ENCODE results near the gene ZNF625.

ZNF625 gene

GRCh38 chr19:12166626-12167025 lies 10.1 kb upstream of the ZNF625 start:
- H4K20me1 ChIP-seq (ENCODE audit: insufficient read depth), result no peaks in the 10 kb centered on the region
- H3K27me3 ChIP-seq (ENCODE audit: insufficient read depth, low read depth), result no peaks in the 10 kb centered on the region
- peaks cover 40% of the 10 kb centered on the region for H3K79me2 ChIP-seq (ENCODE audit: insufficient read depth, low read depth)
- H3K4me3 ChIP-seq (IDR thresholded peaks at IDR 0.05; ENCODE audit: insufficient read depth, low read depth, low read length), result no peak overlapping the region
- peaks cover 6% of the 10 kb centered on the region for H3K4me1 ChIP-seq (ENCODE audit: low read depth, poor library complexity, severe bottlenecking)
- no peak overlapping the region for H3K27ac ChIP-seq
- no peak overlapping the region for H3K4me2 ChIP-seq
- TF ChIP-seq CTCF (conservative IDR thresholded peaks at IDR 0.05; ENCODE audit: low read depth, low read length), result no peak
- H3K9ac ChIP-seq, result no peak overlapping the region
- H2AFZ ChIP-seq (ENCODE audit: low read depth), result no peak overlapping the region
- no peaks in the 10 kb centered on the region for H3K36me3 ChIP-seq (ENCODE audit: insufficient read depth)

GRCh38 chr19:12163826-12164225 lies 7.3 kb upstream of the ZNF625 start:
- no peaks in the 10 kb centered on the region for H4K20me1 ChIP-seq (ENCODE audit: insufficient read depth)
- peaks cover 40% of the 10 kb centered on the region for H3K79me2 ChIP-seq (ENCODE audit: insufficient read depth, low read depth)
- H2AFZ ChIP-seq (ENCODE audit: low read depth), result no peak overlapping the region
- H3K4me3 ChIP-seq (IDR thresholded peaks at IDR 0.05; ENCODE audit: insufficient read depth, low read depth, low read length), result no peak overlapping the region
- H3K36me3 ChIP-seq (ENCODE audit: insufficient read depth), result no peaks in the 10 kb centered on the region
- no peak overlapping the region; the same call in 1 of the 2 replicates for H3K27ac ChIP-seq
- TF ChIP-seq CTCF (conservative IDR thresholded peaks at IDR 0.05; ENCODE audit: low read depth, low read length), result no peak
- no peaks in the 10 kb centered on the region for H3K27me3 ChIP-seq (ENCODE audit: insufficient read depth, low read depth)
- peaks cover 6% of the 10 kb centered on the region for H3K4me1 ChIP-seq (ENCODE audit: low read depth, poor library complexity, severe bottlenecking)
- peak overlapping the region; percentile 91 for H3K4me2 ChIP-seq
- H3K9ac ChIP-seq, result peak overlapping the region; percentile 86; the same call in 1 of the 2 replicates

- no peaks in the 10 kb centered on the region for H4K20me1 ChIP-seq (ENCODE audit: insufficient read depth)
- peak within 1 kb of the TSS; percentile 70 for H3K27ac ChIP-seq
- no peaks in the 10 kb centered on the region for H3K36me3 ChIP-seq (ENCODE audit: insufficient read depth)
- H3K27me3 ChIP-seq (ENCODE audit: insufficient read depth, low read depth), result no peaks in the 10 kb centered on the region
- H3K9ac ChIP-seq, result peak within 1 kb of the TSS; percentile 86
- peaks cover 40% of the 10 kb centered on the region for H3K79me2 ChIP-seq (ENCODE audit: insufficient read depth, low read depth)
- peaks cover 6% of the 10 kb centered on the region for H3K4me1 ChIP-seq (ENCODE audit: low read depth, poor library complexity, severe bottlenecking)
- peak within 1 kb of the TSS; percentile 91 for H3K4me2 ChIP-seq
- peak within 1 kb of the TSS; percentile 80 for H2AFZ ChIP-seq (ENCODE audit: low read depth)
- no peak for TF ChIP-seq CTCF (conservative IDR thresholded peaks at IDR 0.05; ENCODE audit: low read depth, low read length)
- H3K4me3 ChIP-seq (IDR thresholded peaks at IDR 0.05; ENCODE audit: insufficient read depth, low read depth, low read length), result no peak within 1 kb of the TSS
Observed at GRCh38 chr19:12162882-12163806, 6.6 kb upstream of the ZNF625 start, which contains the start of gene ZNF136. ZNF136 (plus strand) TSS chr19:12163096; CDS start chr19:12163204, 108 bp downstream.

- no peak for TF ChIP-seq CTCF (conservative IDR thresholded peaks at IDR 0.05; ENCODE audit: low read depth, low read length)
- no peaks in the 10 kb centered on the region for H4K20me1 ChIP-seq (ENCODE audit: insufficient read depth)
- H3K27me3 ChIP-seq (ENCODE audit: insufficient read depth, low read depth), result no peaks in the 10 kb centered on the region
- H3K4me1 ChIP-seq (ENCODE audit: low read depth, poor library complexity, severe bottlenecking), result peaks cover 6% of the 10 kb centered on the region
- no peaks in the 10 kb centered on the region for H3K36me3 ChIP-seq (ENCODE audit: insufficient read depth)
- peak overlapping the region; percentile 47; the same call in 1 of the 2 replicates for H3K4me2 ChIP-seq
- peaks cover 38% of the 10 kb centered on the region for H3K79me2 ChIP-seq (ENCODE audit: insufficient read depth, low read depth)
- H3K9ac ChIP-seq, result no peak overlapping the region
- peak overlapping the region; percentile 80 for H2AFZ ChIP-seq (ENCODE audit: low read depth)
- no peak overlapping the region for H3K4me3 ChIP-seq (IDR thresholded peaks at IDR 0.05; ENCODE audit: insufficient read depth, low read depth, low read length)
- H3K27ac ChIP-seq, result no peak overlapping the region
Observed at GRCh38 chr19:12162513-12162881, 6.0 kb upstream of the ZNF625 start.
